HepG2 (cell line): ENCODE measurements around the gene SPATS2.

Source experiments
- CTCF ChIP-seq: sonication (generic); formaldehyde crosslinking; IDR thresholded peaks from 2 replicates; pipeline ENCODE4 v1.5.0; 2020; ENCODE audit warnings: mild to moderate bottlenecking, missing genetic modification reagents, moderate library complexity
- EZH2 ChIP-seq: conservative IDR thresholded peaks from 2 replicates; pipeline ENCODE4 v1.6.1; 2012; ENCODE audit warnings: mild to moderate bottlenecking, low read depth, low read length, moderate library complexity
- GMEB1 ChIP-seq: sonication (generic); formaldehyde crosslinking; IDR thresholded peaks from 2 replicates; pipeline ENCODE4 v1.5.1; 2020; ENCODE audit warnings: missing genetic modification reagents, mild to moderate bottlenecking, borderline replicate concordance
- MAFK ChIP-seq, 2 experiments: IDR thresholded peaks in 1 of 2; conservative IDR thresholded peaks in 1 of 2; 2 replicates each; pipeline ENCODE4 v1.6.1; 2011; ENCODE audit warnings: improper control_type of control experiment in 2 of 2, low read length in 2 of 2
- NFYB ChIP-seq: sonication (generic); formaldehyde crosslinking; IDR thresholded peaks from 2 replicates; pipeline ENCODE4 v1.4.0; 2020; ENCODE audit warnings: missing genetic modification reagents
- POLR2A ChIP-seq, 2 experiments: IDR thresholded peaks; 2 replicates each; pipeline ENCODE4 v1.6.1; 2011; ENCODE audit warnings: low read depth in 2 of 2, low read length in 2 of 2, mild to moderate bottlenecking in 1 of 2, moderate library complexity in 1 of 2; ENCODE audit not compliant: insufficient read depth in 1 of 2
- RELA ChIP-seq: sonication (generic); formaldehyde crosslinking; IDR thresholded peaks from 2 replicates; pipeline ENCODE4 v1.4.0; 2020; ENCODE audit warnings: missing genetic modification reagents
- ZFP36 ChIP-seq: fragments of 150-350 bp; IDR thresholded peaks from 2 replicates; pipeline ENCODE4 v1.6.1; 2018; ENCODE audit warnings: borderline replicate concordance, low read length, low read depth; ENCODE audit not compliant: partially characterized antibody
- ZFY ChIP-seq: sonication (generic); formaldehyde crosslinking; IDR thresholded peaks from 2 replicates; pipeline ENCODE4 v1.4.0; 2020; ENCODE audit warnings: missing genetic modification reagents
- ZNF230 ChIP-seq: sonication (generic); formaldehyde crosslinking; IDR thresholded peaks from 2 replicates; pipeline ENCODE4 v1.4.0; 2020; ENCODE audit warnings: mild to moderate bottlenecking, missing genetic modification reagents
- ZNF746 ChIP-seq: sonication (generic); formaldehyde crosslinking; IDR thresholded peaks from 2 replicates; pipeline ENCODE4 v1.8.0; 2022; ENCODE audit warnings: mild to moderate bottlenecking, missing genetic modification reagents
- TF ChIP-seq, protein P1 (sequence below), 2 experiments: sonication (generic) in 1 of 2; formaldehyde crosslinking in 1 of 2; IDR thresholded peaks; 2 replicates each; pipeline versions ENCODE4 v1.5.1 to v1.6.1; 2011 to 2020; ENCODE audit warnings: borderline replicate concordance in 1 of 2, low read depth in 1 of 2, low read length in 1 of 2, mild to moderate bottlenecking in 1 of 2, missing genetic modification reagents in 1 of 2, moderate library complexity in 1 of 2
- TF ChIP-seq, protein P2 (sequence below): sonication (generic); formaldehyde crosslinking; IDR thresholded peaks from 2 replicates; pipeline ENCODE4 v1.5.0; 2020; ENCODE audit warnings: missing genetic modification reagents, mild to moderate bottlenecking, borderline replicate concordance

- TF ChIP-seq EZH2 (no peak), ZFP36 (no peak), ZFY (CRISPR knock-in tag) (no peak), RELA (no peak), POLR2A (IDR thresholded peaks at IDR 0.05; ENCODE audit: insufficient read depth in 1 of 2, low read depth in 2 of 2, low read length in 2 of 2) (no peak), MAFK (conservative IDR thresholded peaks at IDR 0.05 in 1 of 2, IDR thresholded peaks at IDR 0.05 in 1 of 2; ENCODE audit: low read length in 2 of 2) (no peak), CTCF (CRISPR knock-in tag) (no peak), GMEB1 (CRISPR knock-in tag) (no peak), ZNF746 (CRISPR knock-in tag) (no peak), NFYB (no peak), ZNF230 (CRISPR knock-in tag) (no peak)
- TF ChIP-seq, protein P1, sequence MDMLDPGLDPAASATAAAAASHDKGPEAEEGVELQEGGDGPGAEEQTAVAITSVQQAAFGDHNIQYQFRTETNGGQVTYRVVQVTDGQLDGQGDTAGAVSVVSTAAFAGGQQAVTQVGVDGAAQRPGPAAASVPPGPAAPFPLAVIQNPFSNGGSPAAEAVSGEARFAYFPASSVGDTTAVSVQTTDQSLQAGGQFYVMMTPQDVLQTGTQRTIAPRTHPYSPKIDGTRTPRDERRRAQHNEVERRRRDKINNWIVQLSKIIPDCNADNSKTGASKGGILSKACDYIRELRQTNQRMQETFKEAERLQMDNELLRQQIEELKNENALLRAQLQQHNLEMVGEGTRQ (IDR thresholded peaks at IDR 0.05; ENCODE audit: low read depth, low read length) = no peak
- TF ChIP-seq, protein P1 (CRISPR knock-in tag; IDR thresholded peaks at IDR 0.05; ENCODE audit: borderline replicate concordance) = no peak
- TF ChIP-seq, protein P2, sequence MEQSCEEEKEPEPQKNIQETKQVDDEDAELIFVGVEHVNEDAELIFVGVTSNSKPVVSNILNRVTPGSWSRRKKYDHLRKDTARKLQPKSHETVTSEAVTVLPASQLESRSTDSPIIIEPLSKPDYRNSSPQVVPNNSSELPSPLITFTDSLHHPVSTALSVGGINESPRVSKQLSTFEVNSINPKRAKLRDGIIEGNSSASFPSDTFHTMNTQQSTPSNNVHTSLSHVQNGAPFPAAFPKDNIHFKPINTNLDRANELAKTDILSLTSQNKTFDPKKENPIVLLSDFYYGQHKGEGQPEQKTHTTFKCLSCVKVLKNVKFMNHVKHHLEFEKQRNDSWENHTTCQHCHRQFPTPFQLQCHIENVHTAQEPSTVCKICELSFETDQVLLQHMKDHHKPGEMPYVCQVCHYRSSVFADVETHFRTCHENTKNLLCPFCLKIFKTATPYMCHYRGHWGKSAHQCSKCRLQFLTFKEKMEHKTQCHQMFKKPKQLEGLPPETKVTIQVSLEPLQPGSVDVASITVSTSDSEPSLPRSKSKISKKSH (CRISPR knock-in tag) = no peak
Observed at GRCh38 chr12:49519574-49519936, 152.3 kb downstream of the SPATS2 start.
